OCI-LY7 (cell line): ENCODE results near the gene TPRG1L.

Source experiments
- CTCF ChIP-seq: fragments of 200-600 bp; sonication (generic); conservative IDR thresholded peaks from 2 replicates; pipeline ENCODE4 v1.5.1; 2014; ENCODE audit warnings: mild to moderate bottlenecking, antibody characterized with exemption, low read length, moderate library complexity, mixed read lengths
- EZH2phosphoT487 ChIP-seq: fragments of 200-600 bp; sonication (generic); IDR thresholded peaks from 2 replicates; pipeline ENCODE4 v1.6.1; 2018; ENCODE audit warnings: low read depth, borderline replicate concordance, mild to moderate bottlenecking, mixed run types, antibody characterized with exemption, low read length, moderate library complexity, mixed read lengths

- TF ChIP-seq CTCF (no peak), EZH2phosphoT487 (no peak)
Observed at GRCh38 chr1:3578906-3579305, 45.9 kb upstream of the TPRG1L start.
